Central memory CD4-positive, alpha-beta T cell (primary cell): Measurements from ENCODE around the gene SNAP91.
"Not testable (repeated sequence)": the region's sequence is repeated elsewhere in the genome, so short reads cannot be mapped to it uniquely, and the experiment has no call there.

ENCODE experiments used
- DNase-seq: peaks from one replicate; pipeline ENCODE4 v3.0.0; 2022
- total RNA-seq, 3 experiments: gene quantifications; one replicate each; lab custom pipeline; 2026; lab: John Stamatoyannopoulos, UW

The SNAP91 gene, protein sequence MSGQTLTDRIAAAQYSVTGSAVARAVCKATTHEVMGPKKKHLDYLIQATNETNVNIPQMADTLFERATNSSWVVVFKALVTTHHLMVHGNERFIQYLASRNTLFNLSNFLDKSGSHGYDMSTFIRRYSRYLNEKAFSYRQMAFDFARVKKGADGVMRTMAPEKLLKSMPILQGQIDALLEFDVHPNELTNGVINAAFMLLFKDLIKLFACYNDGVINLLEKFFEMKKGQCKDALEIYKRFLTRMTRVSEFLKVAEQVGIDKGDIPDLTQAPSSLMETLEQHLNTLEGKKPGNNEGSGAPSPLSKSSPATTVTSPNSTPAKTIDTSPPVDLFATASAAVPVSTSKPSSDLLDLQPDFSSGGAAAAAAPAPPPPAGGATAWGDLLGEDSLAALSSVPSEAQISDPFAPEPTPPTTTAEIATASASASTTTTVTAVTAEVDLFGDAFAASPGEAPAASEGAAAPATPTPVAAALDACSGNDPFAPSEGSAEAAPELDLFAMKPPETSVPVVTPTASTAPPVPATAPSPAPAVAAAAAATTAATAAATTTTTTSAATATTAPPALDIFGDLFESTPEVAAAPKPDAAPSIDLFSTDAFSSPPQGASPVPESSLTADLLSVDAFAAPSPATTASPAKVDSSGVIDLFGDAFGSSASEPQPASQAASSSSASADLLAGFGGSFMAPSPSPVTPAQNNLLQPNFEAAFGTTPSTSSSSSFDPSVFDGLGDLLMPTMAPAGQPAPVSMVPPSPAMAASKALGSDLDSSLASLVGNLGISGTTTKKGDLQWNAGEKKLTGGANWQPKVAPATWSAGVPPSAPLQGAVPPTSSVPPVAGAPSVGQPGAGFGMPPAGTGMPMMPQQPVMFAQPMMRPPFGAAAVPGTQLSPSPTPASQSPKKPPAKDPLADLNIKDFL
- total RNA-seq, result 0 reads per million in 3 experiments

DNA sequence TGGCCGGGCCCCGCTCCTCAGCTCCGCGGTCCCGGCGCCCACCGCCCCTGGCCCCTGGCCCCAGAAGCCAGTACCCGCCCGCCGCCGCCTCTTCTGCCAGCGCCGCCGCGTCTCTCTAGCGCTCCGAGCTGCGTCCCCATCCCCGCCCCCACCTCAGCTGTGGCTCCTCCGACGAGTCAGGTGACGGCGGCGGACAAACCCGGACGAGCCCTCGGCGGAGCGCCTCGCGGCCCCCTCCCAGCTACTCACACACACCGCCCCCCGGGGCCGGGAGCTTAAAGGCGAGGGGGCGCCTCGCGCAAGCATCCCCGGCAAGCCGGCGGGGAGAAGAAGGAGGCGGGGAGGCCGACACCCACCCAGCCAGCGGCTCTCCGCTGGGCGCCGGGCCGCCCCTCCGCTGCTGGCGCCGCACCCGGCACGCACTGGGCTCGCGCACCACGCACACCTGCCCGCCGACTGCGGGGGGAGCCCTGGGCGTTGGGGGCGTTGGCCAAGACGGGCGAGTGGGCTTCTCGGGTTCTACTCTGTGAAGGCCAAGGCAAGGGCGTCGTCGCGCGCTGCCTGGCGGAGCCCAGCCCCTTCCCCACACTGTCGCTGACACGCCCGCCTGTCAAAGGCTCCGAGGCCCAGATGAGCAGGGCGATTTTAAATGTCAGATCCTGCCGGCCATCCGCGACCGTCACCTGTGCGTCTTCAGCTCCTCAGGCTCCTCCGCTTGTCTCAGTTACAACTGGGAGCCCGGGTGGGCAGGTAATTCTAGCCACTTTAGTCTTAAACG is at the start of gene SNAP91:
Gene SNAP91 (minus strand): TSS at position 132 of the 778 bp plus-strand sequence. CDS start 1,174 bp downstream, outside the sequence.
- DNase-seq, result no peak

DNA sequence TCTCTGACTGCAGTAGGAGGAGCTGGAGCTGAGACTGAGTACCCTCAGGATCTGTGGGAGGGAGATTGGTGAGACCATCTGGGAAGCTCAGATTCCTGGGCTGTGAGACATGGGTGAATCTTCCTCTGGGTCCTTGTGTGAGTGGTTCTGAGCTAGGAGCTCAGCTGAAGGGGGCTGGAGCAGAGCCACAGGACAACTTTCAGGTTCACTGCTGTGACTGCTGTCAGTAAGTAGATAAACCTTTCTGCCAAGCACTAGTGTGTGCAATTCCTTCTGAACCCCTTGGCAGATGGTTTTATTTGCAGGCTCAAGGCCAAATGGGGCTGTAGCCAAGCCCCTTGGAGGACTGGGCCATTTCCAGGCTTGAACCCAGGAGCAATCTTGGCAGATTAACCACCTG is 49.6 kb upstream of the SNAP91 start:
- DNase-seq, result no peak

DNA sequence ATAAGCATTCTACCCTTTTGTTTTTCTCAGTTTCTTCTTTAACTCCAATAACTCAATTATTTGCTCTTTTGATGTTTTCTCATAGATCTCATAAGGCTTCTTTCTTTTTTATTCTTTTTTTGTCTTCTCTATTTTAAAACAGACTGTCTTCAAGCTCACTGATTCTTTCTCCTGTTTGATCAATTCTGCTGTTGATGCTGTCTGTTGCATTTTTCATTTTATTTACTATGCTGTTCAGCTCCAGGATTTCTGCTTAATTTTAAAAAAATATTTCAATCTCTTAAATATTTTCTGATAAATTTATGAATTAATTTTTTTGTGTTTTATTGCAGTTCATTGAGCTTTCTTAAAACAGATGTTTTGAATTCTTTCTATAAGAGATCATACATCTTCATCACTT is 48.1 kb upstream of the SNAP91 start:
- DNase-seq, result no peak

GRCh38 chr6:83756565-83756964 is 47.7 kb upstream of the SNAP91 start:
- DNase-seq, result no peak

- not testable (repeated sequence) for DNase-seq
Measured at GRCh38 chr6:83752375-83752774, 43.5 kb upstream of the SNAP91 start.

GRCh38 chr6:83741089-83741488 is 32.2 kb upstream of the SNAP91 start:
- DNase-seq, result no peak

DNA sequence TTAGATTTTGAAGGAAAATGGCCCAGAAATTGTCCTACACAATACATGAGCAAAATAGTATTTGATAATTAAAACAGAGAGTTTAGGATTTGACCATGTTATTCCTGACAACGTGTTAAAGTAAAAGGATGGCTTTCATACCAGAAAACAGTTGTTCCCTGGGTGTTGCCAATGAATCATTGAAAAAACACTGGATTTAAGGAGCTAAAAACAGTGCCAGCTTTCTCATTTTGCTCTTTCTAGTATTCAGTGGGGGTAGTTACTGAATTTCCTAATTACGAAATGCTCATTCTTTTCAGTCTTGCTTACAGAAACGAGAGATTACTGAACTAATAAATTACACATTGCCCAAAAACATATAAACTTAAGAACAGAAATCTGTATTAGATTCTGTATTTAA is 26.6 kb upstream of the SNAP91 start:
- no peak for DNase-seq

DNA sequence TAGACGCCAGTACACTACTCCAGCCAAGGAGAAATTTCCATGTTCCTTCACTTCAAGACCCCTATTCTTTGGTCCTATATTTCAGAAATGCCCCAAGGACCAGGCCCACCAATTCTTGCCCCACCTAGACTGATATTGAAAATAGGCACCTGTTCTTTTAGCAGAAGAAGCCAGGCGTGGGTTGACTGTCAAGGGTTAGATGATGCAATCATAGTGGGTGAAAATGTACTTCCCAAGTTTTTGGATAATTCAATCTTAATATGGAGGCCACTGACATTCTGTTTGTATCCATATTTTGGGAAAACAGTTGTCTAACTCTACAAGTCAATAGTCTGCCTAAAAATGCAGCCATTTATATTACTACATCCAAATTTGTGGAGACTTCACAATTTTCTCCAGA is 21.0 kb upstream of the SNAP91 start:
- no peak for DNase-seq

- DNase-seq, result no peak
Measured at GRCh38 chr6:83722876-83723275, 14.0 kb upstream of the SNAP91 start.

DNA sequence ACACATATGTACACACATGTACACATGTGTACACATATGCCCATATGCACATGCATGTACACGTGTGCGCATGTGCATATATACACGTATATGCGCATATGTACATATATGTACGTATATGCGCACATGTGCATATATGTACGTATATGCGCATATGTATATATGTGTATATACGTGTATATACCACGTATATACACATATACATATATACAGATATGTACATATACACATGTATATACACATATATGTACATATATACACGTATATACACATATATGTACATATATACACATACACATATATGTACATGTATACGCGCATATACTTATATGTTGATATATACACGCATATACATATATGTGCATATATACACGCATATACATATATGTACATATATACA is 8.9 kb upstream of the SNAP91 start:
- DNase-seq, result no peak

DNA sequence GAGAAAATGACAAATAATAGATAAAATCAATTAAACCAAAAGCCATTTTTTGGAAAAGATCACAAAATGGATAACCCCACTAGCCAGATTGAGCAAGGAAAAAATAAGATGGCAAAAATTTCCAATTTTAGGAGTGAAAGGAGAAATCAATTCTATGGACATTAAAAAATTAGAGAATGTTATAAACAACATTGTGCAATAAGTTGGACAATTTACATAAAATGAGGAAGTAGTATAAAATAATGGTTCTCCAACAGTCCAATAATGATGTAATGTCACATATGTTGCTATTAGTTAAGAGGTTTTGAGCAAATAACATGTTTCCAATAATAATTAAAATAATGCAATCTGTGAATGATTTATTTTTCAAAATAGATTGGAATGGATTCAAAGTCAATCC is 3.1 kb upstream of the SNAP91 start:
- no peak for DNase-seq

DNA sequence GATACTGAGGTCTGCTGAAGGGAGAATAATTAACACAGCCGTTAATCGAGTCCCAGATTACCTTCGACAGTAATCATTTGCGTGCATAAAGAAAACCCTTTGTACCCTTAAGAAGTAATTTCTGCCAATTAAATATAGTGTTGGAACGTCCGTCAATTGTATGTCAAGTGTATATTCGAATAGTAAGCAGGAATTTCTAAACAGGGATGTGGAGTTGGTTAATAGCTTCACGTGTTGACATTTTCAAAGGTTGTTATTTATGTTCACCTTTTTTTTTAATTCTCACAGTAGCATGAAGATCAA is 798 bp upstream of the SNAP91 start:
- DNase-seq, result no peak

DNA sequence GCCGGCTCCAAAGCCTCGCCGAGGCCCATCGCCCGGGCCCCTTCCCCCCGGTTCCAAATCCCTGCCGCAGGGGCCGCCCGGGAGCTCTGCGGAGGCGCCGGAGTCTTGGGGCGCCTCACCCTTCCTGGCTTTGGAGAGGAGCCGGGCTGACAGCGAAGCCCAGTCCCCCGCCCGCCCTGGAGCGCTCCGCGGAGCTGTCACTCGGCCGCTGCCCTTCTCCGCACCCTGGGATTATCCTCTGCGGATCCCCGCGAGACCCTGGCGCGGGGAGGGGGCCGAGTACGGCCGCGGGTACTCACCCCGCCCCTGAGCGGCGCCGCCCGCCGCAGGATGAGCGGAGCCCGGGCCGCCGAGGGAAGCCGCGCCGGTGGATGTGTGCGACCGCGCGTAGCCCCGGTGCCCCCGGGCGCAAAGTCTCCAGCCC is 343 bp downstream of the SNAP91 start:
- no peak for DNase-seq

DNA sequence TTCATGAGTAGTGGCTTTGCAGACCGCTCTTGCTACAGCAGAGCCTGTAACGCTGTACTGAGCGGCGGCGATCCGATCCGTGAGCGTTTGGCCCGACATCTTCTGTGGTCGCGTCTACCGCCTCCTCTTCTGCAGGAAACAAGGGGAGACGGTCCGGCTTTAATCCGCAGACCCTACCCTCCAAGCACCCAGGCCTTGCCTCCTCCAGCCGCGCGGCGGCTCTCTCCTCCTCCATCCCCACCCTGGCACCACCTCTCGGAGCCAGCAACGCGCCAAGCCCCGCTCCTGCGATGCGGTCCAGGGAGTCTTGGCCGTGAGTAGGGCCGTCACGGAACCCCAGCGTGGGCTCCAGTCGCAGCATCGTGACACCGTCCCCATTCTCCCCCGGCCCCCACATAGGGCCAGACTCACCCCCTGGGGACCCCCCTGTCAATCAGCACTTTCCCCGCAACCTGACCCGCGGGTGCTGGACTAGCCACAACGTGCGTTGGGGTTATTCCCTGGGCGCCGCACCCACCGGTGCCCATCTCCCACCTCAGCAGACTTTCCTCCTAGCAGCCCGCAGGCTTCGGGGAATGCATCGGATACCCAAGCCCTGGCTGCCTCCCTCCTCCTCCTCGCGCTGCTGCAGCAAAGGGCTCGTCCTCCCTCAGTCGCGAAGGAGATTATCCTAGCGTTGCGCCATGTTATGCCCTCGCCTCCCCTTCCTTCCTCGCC is 914 bp downstream of the SNAP91 start:
- DNase-seq, result no peak

GRCh38 chr6:83702749-83703148 is 6.2 kb downstream of the SNAP91 start:
- no peak for DNase-seq

- DNase-seq, result no peak
Measured at GRCh38 chr6:83702077-83702476, 6.8 kb downstream of the SNAP91 start.

GRCh38 chr6:83696674-83697073 is 12.2 kb downstream of the SNAP91 start:
- no peak for DNase-seq

DNA sequence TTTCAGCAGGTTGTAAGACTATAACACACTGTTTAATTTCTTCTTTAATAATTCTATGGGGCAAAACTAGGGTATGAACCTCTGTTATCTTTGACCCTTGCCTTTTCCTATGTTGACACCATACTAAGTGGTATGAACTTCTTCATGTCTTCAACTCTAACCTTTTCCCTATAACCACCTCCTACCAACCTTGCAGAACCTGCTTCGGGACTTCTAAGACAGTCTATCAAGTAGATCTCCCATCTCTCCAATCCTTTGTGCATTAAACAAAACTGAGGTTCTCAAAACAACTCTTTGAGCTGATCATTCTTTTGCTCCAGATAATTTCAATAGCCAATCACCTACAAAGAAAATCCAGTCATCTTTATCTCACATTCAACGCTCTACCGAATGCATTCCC is 23.4 kb downstream of the SNAP91 start:
- no peak for DNase-seq

- no peak for DNase-seq
Measured at GRCh38 chr6:83677791-83678190, 31.1 kb downstream of the SNAP91 start.

DNA sequence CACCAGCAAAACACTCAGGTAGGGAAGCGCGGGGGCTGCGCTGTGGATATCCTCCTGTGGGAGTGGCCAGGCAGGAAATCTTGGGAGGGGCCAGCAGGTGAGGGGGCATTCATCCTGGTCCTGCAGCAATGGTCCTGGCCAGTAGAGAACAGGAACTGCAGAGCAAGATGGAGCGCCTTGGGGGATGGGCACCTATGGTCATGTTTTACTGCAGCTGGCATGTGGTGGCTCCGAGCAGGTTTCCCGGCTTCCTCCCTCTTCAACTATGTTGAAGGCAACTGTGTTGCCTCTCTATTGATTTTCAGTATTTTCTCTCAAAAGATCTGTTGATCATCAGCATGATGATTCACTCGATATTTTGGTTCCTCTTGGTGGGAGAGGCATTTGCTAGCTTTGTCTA is 70.9 kb downstream of the SNAP91 start:
- no peak for DNase-seq

GRCh38 chr6:83636800-83637199 is 72.1 kb downstream of the SNAP91 start:
- DNase-seq, result no peak

DNA sequence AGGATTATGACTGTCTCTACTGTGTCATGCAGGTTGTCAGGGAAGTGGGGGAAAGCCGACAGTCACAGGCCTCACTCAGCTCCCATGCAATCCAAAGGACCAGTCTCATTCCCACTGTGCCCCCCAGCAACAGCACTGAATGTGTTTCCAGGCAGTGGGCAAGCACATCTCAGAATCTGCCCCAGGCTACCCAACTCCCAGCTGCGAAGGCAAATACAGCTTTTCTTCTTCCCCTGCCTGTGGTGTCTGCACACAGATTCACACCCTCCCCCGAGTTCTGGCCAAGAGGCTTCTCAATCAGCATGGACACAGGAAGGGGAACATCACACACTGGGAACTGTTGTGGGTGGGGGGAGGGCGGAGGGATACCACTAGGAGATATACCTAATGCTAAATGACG is 75.3 kb downstream of the SNAP91 start:
- DNase-seq, result no peak

- no peak for DNase-seq
Measured at GRCh38 chr6:83633149-83633548, 75.8 kb downstream of the SNAP91 start.
